Measurements from ENCODE around the gene TARS1. TPM values are rescaled to one million over a fixed set of nuclear protein-coding genes. Genes with fewer than 3 reads are reported as not detected.

Gene TARS1
- total and polyA plus RNA-seq, 2 of the 4 experiments (the other 2 are of a cell fraction), result 90.8 to 175 TPM

DNA sequence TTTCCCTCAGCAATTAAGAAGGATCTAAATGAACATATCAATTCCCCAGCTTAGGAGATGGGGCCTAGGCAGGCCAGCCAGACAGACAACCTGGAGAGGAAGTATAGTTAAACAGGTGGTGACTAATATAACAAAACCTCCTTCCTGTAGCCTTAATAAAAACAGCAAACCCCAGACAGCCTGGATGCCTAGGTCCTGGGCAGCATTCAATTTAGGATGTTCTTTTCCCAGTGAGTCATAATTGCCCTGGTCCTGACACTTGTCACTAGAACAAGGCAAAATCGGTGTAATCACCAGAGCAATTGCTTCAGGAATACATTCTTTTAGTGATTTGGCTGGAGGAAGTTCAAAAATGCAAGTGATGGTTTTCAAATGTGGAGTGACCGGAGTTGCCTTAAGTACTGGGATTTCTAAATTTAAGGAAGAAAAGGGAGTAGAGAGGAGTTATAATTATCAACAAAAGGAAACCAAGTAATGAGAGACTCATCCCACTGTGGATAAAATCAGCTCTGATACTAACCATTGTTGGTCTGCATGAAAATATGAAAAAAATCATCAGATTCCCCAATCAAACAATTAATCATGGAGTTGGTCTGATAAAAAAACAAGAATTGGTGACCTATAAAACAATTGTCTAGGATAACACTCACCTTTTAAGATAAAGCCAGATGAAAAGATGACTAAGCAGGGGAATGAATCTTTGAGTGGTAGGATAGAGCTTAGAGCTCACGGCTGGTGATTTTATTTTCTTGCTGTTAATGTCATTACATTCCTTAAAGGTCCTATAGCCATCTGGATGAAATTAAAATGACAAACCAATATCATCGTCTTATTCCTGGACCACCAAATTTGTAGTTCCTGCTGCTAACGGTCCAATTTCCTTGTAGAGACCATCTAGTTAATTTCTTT is 39.0 kb upstream of the TARS1 start:
- Histone ChIP-seq H3K79me1 (ENCODE audit: low read depth in 1 of 2, low read length in 2 of 2) (no peaks in the 10 kb centered on the region), H3K27me3 (ENCODE audit: control insufficient read depth, insufficient read depth, low read length) (no peaks in the 10 kb centered on the region), H3K36me3 (ENCODE audit: control insufficient read depth, insufficient read depth, low read length) (no peaks in the 10 kb centered on the region), H3K9ac (ENCODE audit: low read depth, low read length) (peak overlapping the region; percentile 0; the same call in 1 of the 2 replicates), H2BK120ac (ENCODE audit: low read depth, low read length) (no peak overlapping the region; the same call in 1 of the 2 replicates), H3K4me2 (ENCODE audit: low read depth, low read length) (no peak overlapping the region), H3K9me3 (ENCODE audit: control insufficient read depth, insufficient read depth, low read length) (no peaks in the 10 kb centered on the region), H3K4me1 (ENCODE audit: control insufficient read depth, insufficient read depth, low read length) (peaks cover 4% of the 10 kb centered on the region; the same call in 1 of the 2 replicates), H3K18ac (ENCODE audit: low read depth, low read length) (peak overlapping the region; percentile 62; the same call in 1 of the 2 replicates), H2AFZ (replicated peaks; ENCODE audit: low read length, poor library complexity) (peak overlapping the region; percentile 4), H4K5ac (ENCODE audit: low read depth, low read length) (0 out of 2 replicates have a peak overlapping the region, but pooled peaks have one; percentile 6), H2AK9ac (replicated peaks; ENCODE audit: low read depth, low read length, poor library complexity) (no peak overlapping the region), H3K23ac (ENCODE audit: low read depth, low read length) (no peak overlapping the region), H3K4me3 (ENCODE audit: insufficient read depth, low read depth, low read length) (no peak overlapping the region), H2AK5ac (ENCODE audit: low read depth, low read length) (no peak overlapping the region), H4K91ac (ENCODE audit: insufficient read depth, low read depth, low read length) (no peak overlapping the region), H2BK15ac (ENCODE audit: low read depth, low read length) (peak overlapping the region; percentile 58; the same call in 2 of the 3 replicates), H2BK20ac (ENCODE audit: low read depth, low read length) (peak overlapping the region; percentile 5; the same call in 1 of the 2 replicates), H3K14ac (replicated peaks; ENCODE audit: low read depth, low read length) (no peak overlapping the region), H3K56ac (ENCODE audit: extremely low read depth, insufficient read depth, low read length) (no peak overlapping the region), H3K27ac (ENCODE audit: insufficient read depth, low read length) (peak overlapping the region; percentile 4), H3K9me1 (ENCODE audit: insufficient read depth, low read length) (peaks cover 3% of the 10 kb centered on the region; the same call in 1 of the 2 replicates), H3K4ac (ENCODE audit: low read depth, low read length) (peak overlapping the region; percentile 61; the same call in 1 of the 2 replicates), H2BK5ac (ENCODE audit: low read depth, low read length, poor library complexity, severe bottlenecking) (peak overlapping the region; percentile 64), H4K8ac (ENCODE audit: low read depth in 2 of 2, low read length in 2 of 2) (no peak overlapping the region), H4K20me1 (ENCODE audit: insufficient read depth, low read length) (no peaks in the 10 kb centered on the region)
- in situ Hi-C loops (cut with MboI; ENCODE audit: low sequenced_read_pairs), result loop anchor here (25.0 kb wide), 1 partner anchor 214 kb away; no protein-coding TSS in a partner anchor
- no CpG with 5 or more reads among the region's 5 CpGs for WGBS, 2 experiments (ENCODE audit: extremely low coverage in 2 of 2, insufficient read length in 1 of 2)
- DNase-seq (peak; percentile 64), ATAC-seq (ENCODE audit: low read depth) (peak; percentile 83)
- ChIA-PET POLR2A (ENCODE audit: unreplicated experiment) (no interaction called here), CTCF (no interaction called here)
- BruUV-seq (replicated peaks), result no TSS peak
- intact Hi-C loops (cut with micrococcal nuclease), result no loop called here
- dilution Hi-C loops (cut with HindIII; ENCODE audit: low sequenced_read_pairs, unreplicated experiment), result no loop called here
- TF ChIP-seq CEBPB (IDR thresholded peaks at IDR 0.05; ENCODE audit: low read depth, low read length) (0 out of 2 replicates have a peak, but pooled peaks have one; percentile 9), POLR2A (IDR thresholded peaks at IDR 0.05; ENCODE audit: low read depth, low read length) (no peak), RCOR1 (IDR thresholded peaks at IDR 0.05; ENCODE audit: insufficient replicate concordance, low read length) (no peak)
- TF ChIP-seq, protein P1, sequence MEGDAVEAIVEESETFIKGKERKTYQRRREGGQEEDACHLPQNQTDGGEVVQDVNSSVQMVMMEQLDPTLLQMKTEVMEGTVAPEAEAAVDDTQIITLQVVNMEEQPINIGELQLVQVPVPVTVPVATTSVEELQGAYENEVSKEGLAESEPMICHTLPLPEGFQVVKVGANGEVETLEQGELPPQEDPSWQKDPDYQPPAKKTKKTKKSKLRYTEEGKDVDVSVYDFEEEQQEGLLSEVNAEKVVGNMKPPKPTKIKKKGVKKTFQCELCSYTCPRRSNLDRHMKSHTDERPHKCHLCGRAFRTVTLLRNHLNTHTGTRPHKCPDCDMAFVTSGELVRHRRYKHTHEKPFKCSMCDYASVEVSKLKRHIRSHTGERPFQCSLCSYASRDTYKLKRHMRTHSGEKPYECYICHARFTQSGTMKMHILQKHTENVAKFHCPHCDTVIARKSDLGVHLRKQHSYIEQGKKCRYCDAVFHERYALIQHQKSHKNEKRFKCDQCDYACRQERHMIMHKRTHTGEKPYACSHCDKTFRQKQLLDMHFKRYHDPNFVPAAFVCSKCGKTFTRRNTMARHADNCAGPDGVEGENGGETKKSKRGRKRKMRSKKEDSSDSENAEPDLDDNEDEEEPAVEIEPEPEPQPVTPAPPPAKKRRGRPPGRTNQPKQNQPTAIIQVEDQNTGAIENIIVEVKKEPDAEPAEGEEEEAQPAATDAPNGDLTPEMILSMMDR (conservative IDR thresholded peaks at IDR 0.05; ENCODE audit: low read depth, low read length), result no peak

All from IMR-90 (cell line).